ENCODE data around the gene CEP85L. TPM values are rescaled to one million over a fixed set of nuclear protein-coding genes. Genes with fewer than 3 reads are reported as not detected.

Gene CEP85L
- total and polyA plus RNA-seq, 2 experiments from 2014 or later = 9.1 to 10.1 TPM

DNA sequence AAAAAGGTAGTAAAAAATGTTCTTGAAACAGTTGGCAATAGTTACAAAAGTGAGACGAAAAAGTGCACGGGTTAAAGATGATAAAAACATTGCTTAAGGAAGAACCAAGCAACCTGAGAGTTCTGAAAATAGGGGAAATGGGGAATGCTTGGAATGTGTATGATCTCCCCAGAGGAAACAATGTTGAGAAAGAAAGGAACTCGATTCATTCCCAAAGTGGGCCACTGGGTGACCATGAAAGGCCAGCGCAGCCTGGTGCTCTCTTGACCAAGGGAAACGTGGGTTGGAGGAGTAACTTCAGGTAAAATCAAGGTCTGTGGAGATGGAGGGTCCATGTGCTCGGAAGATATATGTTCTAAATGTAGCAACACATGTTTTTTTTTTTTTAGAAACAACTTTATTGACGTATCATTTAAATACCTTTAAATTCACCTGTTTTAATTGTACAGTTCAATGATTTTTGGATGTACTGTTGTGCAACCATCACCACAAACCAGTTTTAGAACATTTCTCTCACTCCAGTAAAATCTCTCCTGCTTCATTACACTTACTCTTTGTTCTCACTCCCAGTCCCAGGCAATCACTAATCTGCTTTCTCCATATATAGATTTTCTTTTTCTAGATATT is 34.5 kb upstream of the CEP85L start:
- Histone ChIP-seq H3K27ac (ENCODE audit: low read depth) (no peak overlapping the region), H3K4me3 (no peak overlapping the region), H3K9me2 (ENCODE audit: insufficient read depth) (no peaks in the 10 kb centered on the region; the same call in 1 of the 2 replicates), H3K27me3 (ENCODE audit: insufficient read depth) (no peaks in the 10 kb centered on the region), H4K20me1 (replicated peaks; ENCODE audit: insufficient read depth) (no peaks in the 10 kb centered on the region), H3K4me2 (0 out of 2 replicates have a peak overlapping the region, but pooled peaks have one; percentile 15), H3F3A (replicated peaks; ENCODE audit: low read depth) (no peaks in the 10 kb centered on the region), H3K79me2 (replicated peaks; ENCODE audit: insufficient read depth) (no peaks in the 10 kb centered on the region), H3K36me3 (ENCODE audit: insufficient read depth) (no peaks in the 10 kb centered on the region), H2AFZ (no peak overlapping the region), H3K4me1 (ENCODE audit: insufficient read depth) (peaks cover 8% of the 10 kb centered on the region; the same call in 1 of the 2 replicates)
- Mint-ChIP-seq H3K36me3 (ENCODE audit: low read depth) (no peaks in the 10 kb centered on the region), H3K4me3 (no peak overlapping the region), H3K4me1 (peaks cover 14% of the 10 kb centered on the region), H3K27me3 (ENCODE audit: insufficient read depth, low read depth, poor library complexity) (no peaks in the 10 kb centered on the region), H3K9me3 (no peaks in the 10 kb centered on the region), H3K27ac (peak overlapping the region; percentile 73; the same call in 1 of the 2 replicates)
- DNase-seq (ENCODE audit: low spot score) (peak; percentile 74), ATAC-seq (peak; percentile 73)
- TF ChIP-seq ZNF331 (CRISPR knock-in tag; IDR thresholded peaks at IDR 0.05; ENCODE audit: low read depth) = no peak
- TF ChIP-seq ZNF114 (CRISPR knock-in tag; IDR thresholded peaks at IDR 0.05) = 0 out of 2 replicates have a peak, but pooled peaks have one; percentile 26
- no peak for TF ChIP-seq EZH2phosphoT487 (IDR thresholded peaks at IDR 0.05; ENCODE audit: unreplicated experiment)
- TF ChIP-seq JUNB (IDR thresholded peaks at IDR 0.05; ENCODE audit: unreplicated experiment) = no peak
- TF ChIP-seq, protein P1, sequence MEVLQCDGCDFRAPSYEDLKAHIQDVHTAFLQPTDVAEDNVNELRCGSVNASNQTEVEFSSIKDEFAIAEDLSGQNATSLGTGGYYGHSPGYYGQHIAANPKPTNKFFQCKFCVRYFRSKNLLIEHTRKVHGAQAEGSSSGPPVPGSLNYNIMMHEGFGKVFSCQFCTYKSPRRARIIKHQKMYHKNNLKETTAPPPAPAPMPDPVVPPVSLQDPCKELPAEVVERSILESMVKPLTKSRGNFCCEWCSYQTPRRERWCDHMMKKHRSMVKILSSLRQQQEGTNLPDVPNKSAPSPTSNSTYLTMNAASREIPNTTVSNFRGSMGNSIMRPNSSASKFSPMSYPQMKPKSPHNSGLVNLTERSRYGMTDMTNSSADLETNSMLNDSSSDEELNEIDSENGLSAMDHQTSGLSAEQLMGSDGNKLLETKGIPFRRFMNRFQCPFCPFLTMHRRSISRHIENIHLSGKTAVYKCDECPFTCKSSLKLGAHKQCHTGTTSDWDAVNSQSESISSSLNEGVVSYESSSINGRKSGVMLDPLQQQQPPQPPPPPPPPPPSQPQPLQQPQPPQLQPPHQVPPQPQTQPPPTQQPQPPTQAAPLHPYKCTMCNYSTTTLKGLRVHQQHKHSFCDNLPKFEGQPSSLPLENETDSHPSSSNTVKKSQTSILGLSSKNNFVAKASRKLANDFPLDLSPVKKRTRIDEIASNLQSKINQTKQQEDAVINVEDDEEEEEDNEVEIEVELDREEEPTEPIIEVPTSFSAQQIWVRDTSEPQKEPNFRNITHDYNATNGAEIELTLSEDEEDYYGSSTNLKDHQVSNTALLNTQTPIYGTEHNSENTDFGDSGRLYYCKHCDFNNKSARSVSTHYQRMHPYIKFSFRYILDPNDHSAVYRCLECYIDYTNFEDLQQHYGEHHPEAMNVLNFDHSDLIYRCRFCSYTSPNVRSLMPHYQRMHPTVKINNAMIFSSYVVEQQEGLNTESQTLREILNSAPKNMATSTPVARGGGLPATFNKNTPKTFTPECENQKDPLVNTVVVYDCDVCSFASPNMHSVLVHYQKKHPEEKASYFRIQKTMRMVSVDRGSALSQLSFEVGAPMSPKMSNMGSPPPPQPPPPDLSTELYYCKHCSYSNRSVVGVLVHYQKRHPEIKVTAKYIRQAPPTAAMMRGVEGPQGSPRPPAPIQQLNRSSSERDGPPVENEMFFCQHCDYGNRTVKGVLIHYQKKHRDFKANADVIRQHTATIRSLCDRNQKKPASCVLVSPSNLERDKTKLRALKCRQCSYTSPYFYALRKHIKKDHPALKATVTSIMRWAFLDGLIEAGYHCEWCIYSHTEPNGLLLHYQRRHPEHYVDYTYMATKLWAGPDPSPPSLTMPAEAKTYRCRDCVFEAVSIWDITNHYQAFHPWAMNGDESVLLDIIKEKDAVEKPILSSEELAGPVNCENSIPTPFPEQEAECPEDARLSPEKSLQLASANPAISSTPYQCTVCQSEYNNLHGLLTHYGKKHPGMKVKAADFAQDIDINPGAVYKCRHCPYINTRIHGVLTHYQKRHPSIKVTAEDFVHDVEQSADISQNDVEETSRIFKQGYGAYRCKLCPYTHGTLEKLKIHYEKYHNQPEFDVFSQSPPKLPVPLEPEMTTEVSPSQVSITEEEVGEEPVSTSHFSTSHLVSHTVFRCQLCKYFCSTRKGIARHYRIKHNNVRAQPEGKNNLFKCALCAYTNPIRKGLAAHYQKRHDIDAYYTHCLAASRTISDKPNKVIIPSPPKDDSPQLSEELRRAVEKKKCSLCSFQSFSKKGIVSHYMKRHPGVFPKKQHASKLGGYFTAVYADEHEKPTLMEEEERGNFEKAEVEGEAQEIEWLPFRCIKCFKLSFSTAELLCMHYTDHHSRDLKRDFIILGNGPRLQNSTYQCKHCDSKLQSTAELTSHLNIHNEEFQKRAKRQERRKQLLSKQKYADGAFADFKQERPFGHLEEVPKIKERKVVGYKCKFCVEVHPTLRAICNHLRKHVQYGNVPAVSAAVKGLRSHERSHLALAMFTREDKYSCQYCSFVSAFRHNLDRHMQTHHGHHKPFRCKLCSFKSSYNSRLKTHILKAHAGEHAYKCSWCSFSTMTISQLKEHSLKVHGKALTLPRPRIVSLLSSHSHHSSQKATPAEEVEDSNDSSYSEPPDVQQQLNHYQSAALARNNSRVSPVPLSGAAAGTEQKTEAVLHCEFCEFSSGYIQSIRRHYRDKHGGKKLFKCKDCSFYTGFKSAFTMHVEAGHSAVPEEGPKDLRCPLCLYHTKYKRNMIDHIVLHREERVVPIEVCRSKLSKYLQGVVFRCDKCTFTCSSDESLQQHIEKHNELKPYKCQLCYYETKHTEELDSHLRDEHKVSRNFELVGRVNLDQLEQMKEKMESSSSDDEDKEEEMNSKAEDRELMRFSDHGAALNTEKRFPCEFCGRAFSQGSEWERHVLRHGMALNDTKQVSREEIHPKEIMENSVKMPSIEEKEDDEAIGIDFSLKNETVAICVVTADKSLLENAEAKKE (CRISPR knock-in tag; IDR thresholded peaks at IDR 0.05) = peak; percentile 93
- TF ChIP-seq, protein P2, sequence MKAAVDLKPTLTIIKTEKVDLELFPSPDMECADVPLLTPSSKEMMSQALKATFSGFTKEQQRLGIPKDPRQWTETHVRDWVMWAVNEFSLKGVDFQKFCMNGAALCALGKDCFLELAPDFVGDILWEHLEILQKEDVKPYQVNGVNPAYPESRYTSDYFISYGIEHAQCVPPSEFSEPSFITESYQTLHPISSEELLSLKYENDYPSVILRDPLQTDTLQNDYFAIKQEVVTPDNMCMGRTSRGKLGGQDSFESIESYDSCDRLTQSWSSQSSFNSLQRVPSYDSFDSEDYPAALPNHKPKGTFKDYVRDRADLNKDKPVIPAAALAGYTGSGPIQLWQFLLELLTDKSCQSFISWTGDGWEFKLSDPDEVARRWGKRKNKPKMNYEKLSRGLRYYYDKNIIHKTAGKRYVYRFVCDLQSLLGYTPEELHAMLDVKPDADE (IDR thresholded peaks at IDR 0.05) = no peak
- no peak for TF ChIP-seq NANOG (IDR thresholded peaks at IDR 0.05; ENCODE audit: borderline replicate concordance)
- no peak for TF ChIP-seq CREB1 (CRISPR knock-in tag; IDR thresholded peaks at IDR 0.05; ENCODE audit: low read depth)
- TF ChIP-seq POLR2AphosphoS5 (IDR thresholded peaks at IDR 0.05; ENCODE audit: low read depth) = no peak
- TF ChIP-seq, protein P3, sequence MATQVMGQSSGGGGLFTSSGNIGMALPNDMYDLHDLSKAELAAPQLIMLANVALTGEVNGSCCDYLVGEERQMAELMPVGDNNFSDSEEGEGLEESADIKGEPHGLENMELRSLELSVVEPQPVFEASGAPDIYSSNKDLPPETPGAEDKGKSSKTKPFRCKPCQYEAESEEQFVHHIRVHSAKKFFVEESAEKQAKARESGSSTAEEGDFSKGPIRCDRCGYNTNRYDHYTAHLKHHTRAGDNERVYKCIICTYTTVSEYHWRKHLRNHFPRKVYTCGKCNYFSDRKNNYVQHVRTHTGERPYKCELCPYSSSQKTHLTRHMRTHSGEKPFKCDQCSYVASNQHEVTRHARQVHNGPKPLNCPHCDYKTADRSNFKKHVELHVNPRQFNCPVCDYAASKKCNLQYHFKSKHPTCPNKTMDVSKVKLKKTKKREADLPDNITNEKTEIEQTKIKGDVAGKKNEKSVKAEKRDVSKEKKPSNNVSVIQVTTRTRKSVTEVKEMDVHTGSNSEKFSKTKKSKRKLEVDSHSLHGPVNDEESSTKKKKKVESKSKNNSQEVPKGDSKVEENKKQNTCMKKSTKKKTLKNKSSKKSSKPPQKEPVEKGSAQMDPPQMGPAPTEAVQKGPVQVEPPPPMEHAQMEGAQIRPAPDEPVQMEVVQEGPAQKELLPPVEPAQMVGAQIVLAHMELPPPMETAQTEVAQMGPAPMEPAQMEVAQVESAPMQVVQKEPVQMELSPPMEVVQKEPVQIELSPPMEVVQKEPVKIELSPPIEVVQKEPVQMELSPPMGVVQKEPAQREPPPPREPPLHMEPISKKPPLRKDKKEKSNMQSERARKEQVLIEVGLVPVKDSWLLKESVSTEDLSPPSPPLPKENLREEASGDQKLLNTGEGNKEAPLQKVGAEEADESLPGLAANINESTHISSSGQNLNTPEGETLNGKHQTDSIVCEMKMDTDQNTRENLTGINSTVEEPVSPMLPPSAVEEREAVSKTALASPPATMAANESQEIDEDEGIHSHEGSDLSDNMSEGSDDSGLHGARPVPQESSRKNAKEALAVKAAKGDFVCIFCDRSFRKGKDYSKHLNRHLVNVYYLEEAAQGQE (IDR thresholded peaks at IDR 0.05; ENCODE audit: unreplicated experiment) = no peak
- TF ChIP-seq STAT1 (IDR thresholded peaks at IDR 0.05; ENCODE audit: unreplicated experiment) = no peak
- TF ChIP-seq, protein P4, sequence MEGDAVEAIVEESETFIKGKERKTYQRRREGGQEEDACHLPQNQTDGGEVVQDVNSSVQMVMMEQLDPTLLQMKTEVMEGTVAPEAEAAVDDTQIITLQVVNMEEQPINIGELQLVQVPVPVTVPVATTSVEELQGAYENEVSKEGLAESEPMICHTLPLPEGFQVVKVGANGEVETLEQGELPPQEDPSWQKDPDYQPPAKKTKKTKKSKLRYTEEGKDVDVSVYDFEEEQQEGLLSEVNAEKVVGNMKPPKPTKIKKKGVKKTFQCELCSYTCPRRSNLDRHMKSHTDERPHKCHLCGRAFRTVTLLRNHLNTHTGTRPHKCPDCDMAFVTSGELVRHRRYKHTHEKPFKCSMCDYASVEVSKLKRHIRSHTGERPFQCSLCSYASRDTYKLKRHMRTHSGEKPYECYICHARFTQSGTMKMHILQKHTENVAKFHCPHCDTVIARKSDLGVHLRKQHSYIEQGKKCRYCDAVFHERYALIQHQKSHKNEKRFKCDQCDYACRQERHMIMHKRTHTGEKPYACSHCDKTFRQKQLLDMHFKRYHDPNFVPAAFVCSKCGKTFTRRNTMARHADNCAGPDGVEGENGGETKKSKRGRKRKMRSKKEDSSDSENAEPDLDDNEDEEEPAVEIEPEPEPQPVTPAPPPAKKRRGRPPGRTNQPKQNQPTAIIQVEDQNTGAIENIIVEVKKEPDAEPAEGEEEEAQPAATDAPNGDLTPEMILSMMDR (conservative IDR thresholded peaks at IDR 0.05; ENCODE audit: low read depth in 2 of 2) = no peak
- TF ChIP-seq EZH2 (IDR thresholded peaks at IDR 0.05; ENCODE audit: low read depth, unreplicated experiment) = no peak
